Brain pericyte (primary cell): ENCODE results near the gene GLRA1.
A peak's percentile ranks its signal among the peaks of the same experiment; 100 is the strongest.
"Not testable (repeated sequence)": the region's sequence is repeated elsewhere in the genome, so short reads cannot be mapped to it uniquely, and the experiment has no call there.

Experiments
- DNase-seq: peaks from one replicate; pipeline ENCODE4 v3.0.0-alpha.2; 2012; ENCODE audit warnings: low read depth, low spot score

GLRA1 gene

DNA sequence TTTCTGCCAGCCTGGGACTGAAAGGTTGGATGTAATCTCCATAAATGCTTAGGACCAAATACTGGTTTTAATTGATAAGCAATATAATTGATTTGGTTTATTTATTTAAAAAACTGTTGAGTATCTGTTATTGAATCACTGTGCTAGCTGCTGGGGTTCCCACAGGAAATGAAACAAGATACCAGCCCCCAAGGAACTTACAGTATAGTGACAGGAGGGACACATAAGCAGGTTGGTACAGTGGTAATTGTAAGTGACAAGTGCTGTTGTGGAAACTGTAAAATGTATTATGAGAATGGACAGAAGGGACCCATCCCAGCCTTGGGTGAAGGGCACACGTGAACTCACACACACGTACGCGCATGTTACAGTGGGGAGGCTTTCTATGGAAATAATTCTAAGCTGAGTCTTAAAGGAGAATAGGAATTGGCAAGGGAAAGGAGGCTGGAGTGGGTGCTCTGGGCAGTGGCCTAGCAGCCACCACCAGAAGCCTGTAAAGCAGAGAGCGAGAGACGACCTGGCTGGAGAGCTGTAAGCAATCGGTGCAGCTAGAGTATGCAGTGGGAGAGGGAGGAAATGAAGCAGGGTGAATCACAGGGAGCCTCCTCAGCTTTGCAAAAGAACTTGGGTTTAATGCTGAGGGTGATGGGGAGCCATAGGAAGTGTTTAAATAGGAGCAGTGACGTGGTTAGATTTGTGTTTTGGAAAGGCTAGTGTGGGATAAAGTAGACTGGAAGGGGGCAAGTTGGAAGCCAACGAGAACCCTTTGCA is 39.3 kb downstream of the GLRA1 start:
- DNase-seq, result no peak

DNA sequence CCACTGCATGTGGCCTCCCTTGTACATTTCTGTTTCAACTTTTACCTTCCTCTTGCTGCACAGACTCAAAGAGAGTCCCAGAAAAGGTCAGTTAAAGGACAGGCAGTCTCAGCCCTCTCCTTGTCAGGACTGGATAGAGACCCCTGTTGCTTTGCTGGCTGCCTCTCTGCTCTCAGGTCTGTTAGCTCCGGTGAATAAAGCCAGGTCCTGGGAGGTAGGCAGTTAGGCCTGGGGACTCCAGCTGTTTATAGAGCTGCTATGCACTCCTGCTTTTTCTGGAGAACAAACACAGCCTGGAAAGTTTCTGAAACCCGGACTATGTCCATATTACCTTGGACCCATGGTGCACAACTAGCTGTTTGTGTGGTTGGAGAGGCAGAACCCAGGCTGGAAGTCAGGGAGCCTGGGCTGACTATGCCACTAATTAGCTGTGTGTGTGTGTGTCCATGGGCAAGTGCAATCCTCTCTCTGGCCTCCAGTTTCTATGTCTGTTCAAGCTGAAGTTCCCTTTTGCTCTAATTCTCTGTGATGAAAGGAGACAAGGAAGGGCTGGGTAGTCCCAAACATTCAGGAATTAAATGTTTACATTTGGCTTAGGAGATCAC is 42.9 kb downstream of the GLRA1 start:
- no peak for DNase-seq

DNA sequence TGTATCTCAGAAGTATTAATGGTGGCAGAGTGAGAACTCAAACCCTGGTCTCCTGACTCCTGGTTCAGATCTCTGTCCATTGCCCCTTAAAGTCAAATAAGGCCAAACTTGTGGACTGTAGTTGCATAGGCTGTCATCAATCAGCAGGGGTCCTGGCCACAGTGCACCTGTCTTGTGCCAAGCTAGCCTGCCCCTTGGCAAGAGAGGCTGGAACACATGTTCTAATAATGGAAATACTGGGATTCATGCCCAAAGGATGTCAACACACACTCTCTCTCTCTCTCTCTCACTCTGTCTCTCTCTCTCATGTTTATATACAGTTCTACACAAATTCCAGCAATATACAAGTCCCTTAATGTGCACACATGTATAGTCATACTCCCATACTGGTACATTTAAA is 44.3 kb downstream of the GLRA1 start:
- no peak for DNase-seq

DNA sequence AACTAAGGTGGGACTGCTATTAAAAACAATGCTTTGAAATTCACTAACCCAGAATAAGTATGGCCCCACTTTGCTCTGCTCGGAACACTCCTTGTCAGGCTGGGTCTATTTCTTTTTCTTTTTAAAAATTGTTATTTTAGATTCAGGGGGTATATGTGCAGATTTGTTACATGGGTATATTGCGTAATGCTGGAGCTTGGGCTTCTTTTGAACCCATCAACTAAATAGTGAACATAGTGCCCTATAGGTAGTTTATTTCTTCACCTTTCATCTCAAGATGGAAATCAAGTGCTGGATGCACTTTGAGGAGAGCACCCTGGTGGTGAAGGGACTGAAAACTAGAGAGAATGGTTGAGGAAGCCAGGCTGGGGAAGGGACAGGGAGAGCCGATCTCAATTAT is 51.0 kb downstream of the GLRA1 start:
- no peak for DNase-seq

DNA sequence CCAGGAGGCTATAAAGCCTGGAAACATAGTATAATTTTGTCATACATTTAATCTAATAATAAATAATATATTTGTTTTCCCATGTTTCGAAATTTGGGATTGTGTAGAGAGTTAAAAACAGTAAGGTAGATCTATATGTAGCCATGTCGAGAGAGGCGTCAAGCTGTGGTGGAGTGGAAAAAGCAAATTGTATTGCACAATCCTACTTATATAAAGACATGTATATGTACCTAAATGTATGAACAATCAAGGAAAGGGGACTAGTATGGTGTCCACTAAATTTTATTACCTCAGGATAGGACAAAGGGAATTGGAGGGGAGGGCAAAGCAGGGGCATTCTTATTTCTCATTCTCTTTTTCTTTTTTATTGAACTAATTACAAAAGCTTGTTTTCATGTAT is 52.0 kb downstream of the GLRA1 start:
- DNase-seq, result no peak

DNA sequence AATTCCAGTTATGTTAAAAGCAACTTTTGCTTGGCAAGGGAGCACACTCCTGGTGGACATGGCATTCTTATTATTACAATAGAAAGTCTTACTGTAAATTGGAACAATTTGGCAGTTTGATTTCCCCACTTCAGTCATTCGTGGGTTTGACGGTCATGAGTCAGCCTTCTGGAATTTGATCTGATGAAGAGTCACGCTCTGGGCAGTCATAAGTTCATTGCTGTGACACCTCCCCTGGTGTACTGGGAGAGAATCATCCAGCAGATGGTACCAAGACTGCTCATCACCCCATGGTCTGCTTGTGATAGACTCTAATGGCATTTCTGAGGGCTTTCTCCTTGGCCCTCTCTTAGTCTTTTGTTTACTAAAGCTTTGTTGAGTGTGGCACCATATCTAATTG is 53.8 kb downstream of the GLRA1 start:
- no peak for DNase-seq

DNA sequence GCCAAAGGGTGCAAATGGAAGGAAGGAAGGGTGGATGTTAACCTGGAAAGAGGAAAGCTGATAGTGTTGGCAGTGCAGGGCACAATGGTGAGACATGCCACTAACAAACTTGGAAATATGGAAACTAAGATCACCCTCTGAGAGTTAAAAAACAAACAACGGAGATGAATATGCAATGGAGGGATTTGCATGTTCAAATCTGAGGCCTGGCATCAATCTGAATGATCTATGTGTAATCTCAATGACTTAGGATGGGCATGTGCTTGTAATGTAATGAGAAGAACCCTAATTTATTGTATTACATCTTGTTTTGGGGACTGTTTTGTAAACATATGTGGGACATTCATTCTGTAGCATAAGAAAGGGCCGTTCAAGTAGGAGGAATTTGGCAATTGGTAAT is 54.4 kb downstream of the GLRA1 start:
- DNase-seq, result no peak

DNA sequence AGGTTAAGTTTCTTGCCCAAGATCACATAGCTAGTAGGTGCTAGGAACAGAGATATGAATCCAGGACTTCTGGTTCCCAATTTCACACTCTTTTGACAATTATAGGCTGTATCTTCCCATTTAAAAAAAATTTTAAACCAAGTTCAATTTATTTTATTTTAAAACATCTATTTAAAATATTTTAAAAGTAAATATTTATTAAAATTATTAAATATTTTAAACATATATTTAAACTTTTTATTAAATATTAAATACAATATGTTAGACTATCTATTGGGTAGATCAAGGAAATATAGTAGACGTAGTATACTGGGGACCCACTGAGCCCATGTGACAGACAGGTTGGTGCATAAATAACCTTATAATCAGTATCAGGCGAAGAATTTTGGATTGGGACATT is 54.8 kb downstream of the GLRA1 start:
- DNase-seq, result no peak

DNA sequence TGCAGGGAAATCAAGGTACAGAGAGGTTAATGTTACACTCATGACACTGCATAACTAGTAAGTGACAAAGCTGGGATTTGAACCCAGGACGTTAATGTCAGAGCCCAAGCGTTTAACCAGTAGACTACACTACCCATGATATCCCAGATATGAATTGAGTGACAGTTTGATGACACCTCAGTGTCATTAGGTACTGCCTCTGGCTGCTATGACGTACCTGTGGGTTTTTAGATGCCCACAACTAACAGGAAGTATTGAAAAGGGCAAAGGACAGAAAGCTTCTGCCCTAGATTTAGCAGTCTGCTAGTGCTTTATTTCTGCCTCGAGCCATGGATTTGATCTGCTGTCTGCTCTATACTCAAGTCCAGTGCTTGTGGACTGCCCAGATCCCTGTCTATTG is 56.2 kb downstream of the GLRA1 start:
- DNase-seq, result no peak

DNA sequence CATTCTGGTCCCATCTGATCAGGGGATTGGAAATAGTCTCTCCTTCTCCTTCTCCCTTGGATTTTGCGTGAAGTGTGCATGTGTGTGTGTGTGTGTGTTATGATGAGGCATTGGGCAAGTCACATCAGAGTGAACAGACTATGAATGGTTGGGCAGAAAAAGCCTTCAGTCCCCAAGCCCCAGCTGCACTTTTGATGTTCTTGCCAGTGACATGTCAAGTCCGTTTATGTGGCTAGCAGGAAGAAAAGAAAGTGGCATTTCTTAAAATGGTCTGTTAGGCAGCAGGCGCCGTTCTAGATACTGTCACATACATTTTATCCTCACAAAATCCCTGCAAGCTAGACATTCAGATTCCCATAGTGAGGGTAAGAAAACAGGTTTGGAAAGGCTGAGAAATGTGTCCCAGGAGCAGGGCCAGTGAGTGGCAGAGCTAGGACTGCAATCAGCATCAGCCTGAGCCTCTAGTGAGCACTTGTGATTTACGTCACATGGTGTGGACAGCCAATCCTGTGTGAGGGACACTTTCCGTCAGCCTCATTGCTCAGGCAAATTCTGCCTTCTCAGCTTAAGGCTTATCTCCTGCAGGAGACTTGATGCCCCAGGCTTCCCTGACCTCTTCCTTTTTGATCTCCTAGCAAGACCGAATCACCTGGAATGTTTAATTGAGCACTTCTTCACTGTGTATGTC is 60.4 kb downstream of the GLRA1 start:
- DNase-seq, result no peak

DNA sequence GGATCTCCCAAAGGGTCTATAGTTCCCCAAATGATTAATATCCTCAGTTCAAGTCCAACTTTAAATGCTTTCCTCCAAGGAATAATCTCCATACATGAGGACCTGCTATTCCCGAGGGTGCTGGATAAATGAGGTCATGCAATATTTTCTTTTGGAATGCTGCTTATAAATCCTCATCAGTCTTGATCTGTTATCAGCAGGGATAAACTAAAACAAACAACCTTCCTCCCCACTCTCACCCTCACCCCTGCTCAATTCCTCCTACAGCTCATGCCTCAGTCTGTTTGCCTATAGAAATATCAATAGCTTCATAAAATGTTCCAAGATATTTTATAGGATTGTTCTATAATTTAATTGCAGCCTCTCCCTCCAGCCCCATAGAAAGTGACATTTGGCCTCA is 61.1 kb downstream of the GLRA1 start:
- no peak for DNase-seq

DNA sequence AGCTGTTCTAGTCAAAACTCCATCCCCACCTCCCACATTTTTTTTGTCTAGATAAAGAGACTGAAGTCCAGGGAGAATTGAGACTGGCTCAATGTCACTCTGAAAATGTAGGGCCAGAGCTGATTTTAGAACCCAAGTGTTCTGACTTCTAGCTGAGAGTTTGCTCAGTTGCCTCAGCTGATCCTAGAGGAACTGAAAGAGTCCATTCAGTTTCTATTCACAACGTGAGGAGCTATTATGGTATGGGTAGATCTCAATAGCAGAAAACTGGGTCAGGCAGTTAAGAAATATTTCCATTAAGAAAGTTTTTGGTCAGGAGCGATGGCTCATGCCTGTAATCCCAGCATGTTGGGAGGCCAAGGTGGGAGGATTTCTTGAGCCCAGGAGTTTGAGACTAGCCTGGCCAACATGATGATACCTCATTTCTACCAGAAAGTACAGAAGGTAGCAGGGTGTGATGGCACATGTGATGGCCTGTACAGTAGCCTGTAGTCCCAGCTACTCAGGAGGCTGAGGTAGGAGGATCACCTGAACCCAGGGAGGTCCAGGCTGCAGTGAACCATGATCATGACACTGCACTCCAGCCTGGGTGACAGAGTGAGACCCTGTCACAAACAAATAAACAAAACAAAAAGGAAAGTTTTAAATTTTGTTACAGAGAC is 61.7 kb downstream of the GLRA1 start:
- no peak for DNase-seq

DNA sequence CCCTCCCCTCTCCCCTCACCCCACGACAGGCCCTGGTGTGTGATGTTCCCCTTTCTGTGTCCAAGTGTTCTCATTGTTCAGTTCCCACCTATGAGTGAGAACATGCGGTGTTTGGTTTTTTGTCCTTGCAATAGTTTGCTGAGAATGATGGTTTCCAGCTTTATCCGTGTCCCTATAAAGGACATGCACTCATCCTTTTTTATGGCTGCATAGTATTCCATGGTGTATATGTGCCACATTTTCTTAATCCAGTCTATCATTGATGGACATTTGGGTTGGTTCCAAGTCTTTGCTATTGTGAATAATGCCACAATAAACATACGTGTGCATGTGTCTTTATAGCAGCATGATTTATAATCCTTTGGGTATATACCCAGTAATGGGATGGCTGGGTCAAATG is 63.8 kb downstream of the GLRA1 start:
- DNase-seq, result not testable (repeated sequence)

DNA sequence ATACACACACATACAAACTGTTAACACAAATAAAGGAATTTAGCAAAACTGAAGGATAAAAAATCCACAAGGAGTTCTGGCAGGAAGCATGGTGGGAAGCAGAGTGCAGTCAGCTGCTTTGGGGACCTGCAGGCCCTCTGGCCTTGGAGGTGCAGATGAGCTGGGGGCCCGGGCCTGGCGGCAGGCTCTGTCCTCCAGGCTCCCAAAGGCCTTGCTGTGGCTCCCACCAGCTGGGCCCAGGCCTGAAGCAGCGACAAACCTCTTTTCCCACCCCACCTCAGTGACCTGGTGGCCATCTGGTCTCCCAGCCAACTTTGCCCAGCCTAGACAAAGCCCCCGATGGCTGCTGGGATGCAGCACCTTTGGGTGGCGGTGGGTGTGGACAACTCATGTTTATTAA is 67.8 kb downstream of the GLRA1 start:
- no peak for DNase-seq

DNA sequence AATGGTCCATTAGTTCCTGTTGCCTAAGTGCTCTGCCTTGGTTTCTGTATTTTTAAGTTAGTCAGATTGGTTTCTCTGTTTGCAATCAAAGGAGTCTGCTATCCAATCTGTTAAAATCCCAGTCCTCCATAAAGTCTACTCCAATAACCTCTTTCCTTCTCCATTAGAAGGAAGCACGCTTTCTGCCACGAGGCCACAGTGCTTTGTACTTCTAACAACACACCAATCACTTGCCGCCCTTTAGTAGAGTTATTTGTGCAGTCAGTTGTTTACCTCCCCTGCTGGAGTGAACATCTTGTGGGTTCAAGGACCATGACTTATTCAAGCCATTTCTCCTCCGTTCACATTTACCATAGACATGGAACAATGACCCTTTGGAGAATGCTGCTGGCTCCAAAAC is 69.0 kb downstream of the GLRA1 start:
- DNase-seq, result no peak

DNA sequence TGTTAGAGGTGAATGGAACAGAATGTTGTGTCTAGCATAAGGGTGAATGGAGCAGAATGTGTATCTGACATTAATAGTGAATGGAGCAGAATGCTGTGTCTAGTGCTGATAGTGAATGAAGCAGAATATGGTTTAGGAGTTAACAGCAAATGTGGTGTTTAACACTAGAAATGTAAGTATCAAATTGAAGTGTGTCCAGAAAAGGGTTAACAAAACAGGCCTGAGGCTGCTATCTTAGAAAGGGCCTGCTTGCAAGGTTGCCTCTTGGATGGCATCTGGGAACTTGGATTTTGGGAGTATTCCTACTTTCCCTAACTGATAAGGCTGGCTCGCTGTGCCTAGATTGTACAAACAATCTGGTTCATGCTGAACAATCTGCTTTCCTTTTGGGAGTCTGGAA is 76.8 kb downstream of the GLRA1 start:
- no peak for DNase-seq

DNA sequence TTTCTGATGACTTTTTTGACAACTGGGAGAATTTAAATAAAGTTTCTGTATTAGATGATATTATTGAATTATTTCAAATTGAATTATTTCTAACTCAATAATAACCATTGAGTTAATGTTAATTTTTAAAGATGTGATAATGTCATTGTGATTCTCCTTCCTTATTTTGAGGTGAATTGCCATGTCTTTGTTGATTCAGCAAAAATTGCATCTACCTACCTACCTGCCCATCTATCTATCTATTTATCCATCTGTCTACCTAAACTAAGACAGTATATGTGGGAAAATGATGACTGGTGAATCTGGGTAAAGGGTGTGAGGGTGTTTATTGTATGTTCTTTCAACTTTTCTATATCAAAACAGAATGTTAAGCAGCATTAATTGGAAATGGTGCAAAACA is 77.9 kb downstream of the GLRA1 start:
- no peak for DNase-seq

DNA sequence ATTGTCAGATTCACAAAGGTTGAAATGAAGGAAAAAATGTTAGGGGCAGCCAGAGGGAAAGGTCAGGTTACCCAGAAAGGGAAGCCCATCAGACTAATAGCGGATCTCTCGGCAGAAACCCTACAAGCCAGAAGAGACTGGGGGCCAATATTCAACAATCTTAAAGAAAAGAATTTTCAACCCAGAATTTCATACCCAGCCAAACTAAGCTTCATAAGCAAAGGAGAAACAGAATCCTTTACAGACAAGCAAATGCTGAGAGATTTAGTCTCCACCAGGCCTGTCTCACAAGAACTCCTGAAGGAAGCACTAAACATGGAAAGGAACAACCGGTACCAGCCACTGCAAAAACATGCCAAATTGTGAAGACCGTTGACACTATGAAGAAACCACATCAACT is 91.8 kb downstream of the GLRA1 start:
- not testable (repeated sequence) for DNase-seq

DNA sequence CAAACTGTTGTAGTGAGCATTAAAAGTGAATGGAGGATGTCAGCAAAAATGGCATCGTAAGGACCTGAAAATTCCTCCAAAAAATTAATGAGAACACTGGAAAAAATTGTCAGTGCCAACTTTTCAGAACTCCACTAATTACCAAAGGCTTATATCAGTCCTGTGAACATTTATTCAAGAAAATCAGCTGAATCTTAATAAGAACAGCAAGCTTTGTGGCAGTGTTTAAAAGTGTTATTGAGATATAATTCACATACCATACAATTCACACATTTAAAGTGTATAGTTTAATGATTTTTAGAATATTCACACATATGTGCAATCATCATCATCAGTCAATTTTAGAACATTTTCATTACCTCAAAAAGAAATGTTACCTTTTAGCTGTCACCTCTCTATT is 95.3 kb downstream of the GLRA1 start:
- no peak for DNase-seq

DNA sequence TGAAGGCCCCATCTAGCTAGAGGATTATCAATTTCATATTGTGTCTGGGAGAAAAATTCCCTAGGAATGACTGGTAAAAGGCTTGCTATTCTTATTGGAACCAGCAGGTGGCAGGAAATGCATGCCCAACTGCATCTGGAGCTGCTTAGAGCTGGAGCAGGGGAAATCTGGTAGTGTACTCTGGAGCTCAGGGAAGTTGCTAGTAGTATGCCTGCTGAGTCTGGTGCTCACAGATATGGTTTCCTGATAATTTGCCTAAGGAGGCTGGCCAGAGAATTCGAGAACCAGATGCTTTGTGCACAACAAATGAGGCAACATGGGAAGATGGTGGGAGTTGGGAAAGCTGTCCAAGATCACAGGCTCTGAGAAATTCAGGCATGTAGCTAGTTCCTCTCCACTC is 99.2 kb downstream of the GLRA1 start:
- peak; percentile 34 for DNase-seq

DNA sequence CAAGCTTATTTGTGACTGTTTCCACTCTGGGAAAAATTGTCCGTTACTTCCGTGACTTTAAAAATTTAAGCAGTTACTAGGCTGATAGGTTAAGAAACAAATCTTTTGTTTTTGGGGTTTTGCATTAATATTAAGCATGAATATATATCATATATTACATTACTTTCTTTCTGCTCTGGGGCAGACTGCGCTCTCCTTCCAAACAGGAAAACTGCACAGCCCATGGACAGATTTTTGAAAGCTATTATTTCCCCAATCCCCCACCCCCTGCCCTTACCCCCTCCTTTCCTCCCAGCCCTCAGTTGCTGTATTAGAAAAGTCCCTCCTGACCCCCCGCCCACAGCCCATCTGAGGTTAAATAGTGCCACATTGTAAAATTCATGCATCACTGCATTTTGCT is 102.5 kb downstream of the GLRA1 start:
- no peak for DNase-seq

DNA sequence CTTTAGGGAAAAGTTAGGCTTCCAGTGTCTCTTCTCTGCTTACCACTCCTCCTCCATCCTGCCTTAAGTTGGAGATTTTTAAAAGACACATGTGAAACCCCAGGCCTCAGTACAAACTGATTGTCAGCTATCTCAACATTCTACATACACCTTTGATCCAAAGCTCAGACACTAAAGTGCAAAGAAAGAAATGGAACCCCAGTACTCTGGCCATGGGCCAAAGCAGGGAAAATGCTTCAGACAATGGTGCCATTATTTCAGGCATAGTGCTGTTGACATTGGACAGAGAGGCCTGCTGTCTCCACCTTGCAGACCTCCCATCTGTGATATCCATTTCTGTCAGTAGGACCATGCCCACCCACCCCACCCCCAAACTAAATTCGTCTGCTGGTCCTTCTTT is 103.7 kb downstream of the GLRA1 start:
- no peak for DNase-seq

DNA sequence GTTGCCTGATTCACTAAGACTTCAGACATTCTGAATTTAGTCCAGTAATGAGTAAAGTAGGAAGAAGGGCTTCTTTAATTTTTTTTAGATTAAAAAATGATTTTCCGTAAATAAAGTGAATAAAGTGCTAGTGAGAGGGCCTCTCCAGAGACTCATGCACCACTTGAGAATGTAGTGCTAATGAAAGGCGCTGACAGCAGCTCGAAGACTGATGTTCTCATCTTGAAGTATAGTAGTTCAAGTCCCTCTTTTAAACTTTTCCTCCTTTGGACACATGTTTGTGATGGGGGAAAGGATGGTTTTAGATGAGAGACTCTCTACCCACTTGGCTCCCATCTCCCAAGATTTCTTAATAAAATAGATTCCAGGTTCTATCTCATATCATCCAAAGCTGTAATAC is 104.4 kb downstream of the GLRA1 start:
- no peak for DNase-seq
